Naive thymus-derived CD8-positive, alpha-beta T cell (primary cell): ENCODE results near the gene GABBR1. TPM values are rescaled to one million over a fixed set of nuclear protein-coding genes. Genes with fewer than 3 reads are reported as not detected.

Experiments
- ATAC-seq, 2 donors: fragments of 150-1000 bp; cut with Tn5 transposase in 1 of 2; sonication (Bioruptor Pico), chemical (Tn5 transposase) in 1 of 2; 1 replicate in 1 of 2; 2 replicates in 1 of 2; pipeline ENCODE4 v1.10.0; 2021; ENCODE audit warnings: mild to moderate bottlenecking in 2 of 2, moderate library complexity in 2 of 2
- POLR2A ChIA-PET: fragments of 350-600 bp; sonication (Branson Sonifier 250); formaldehyde crosslinking; loops from one replicate; lab custom pipeline; 2021; ENCODE audit warnings: antibody characterized with exemption; lab: Charles Lee
- DNase-seq, 10 donors: peaks; one replicate each; pipeline versions ENCODE4 v3.0.0 to v3.0.0-alpha.2; 2020 to 2022
- H3K27ac Mint-ChIP-seq, 10 donors: one replicate each; pipeline ENCODE4 v1.8.0; 2020 to 2022; ENCODE audit warnings: mild to moderate bottlenecking in 10 of 10, mixed read lengths in 10 of 10, moderate library complexity in 4 of 10, inconsistent platforms in 1 of 10
- H3K27me3 Mint-ChIP-seq, 5 donors: one replicate each; pipeline ENCODE4 v1.8.0; 2021 to 2022; ENCODE audit warnings: mixed read lengths in 5 of 5
- H3K36me3 Mint-ChIP-seq, 3 donors: one replicate each; pipeline ENCODE4 v1.8.0; 2020 to 2022; ENCODE audit warnings: mixed read lengths in 3 of 3, mild to moderate bottlenecking in 2 of 3, inconsistent platforms in 1 of 3
- H3K4me1 Mint-ChIP-seq, 4 donors: one replicate each; pipeline ENCODE4 v1.8.0; 2021 to 2022; ENCODE audit warnings: mixed read lengths in 4 of 4
- H3K4me3 Mint-ChIP-seq, 10 donors: one replicate each; pipeline ENCODE4 v1.8.0; 2020 to 2022; ENCODE audit warnings: mild to moderate bottlenecking in 10 of 10, mixed read lengths in 10 of 10, moderate library complexity in 6 of 10, inconsistent platforms in 1 of 10
- H3K9me3 Mint-ChIP-seq, 9 donors: one replicate each; pipeline ENCODE4 v1.8.0; 2020 to 2022; ENCODE audit warnings: mixed read lengths in 9 of 9, mild to moderate bottlenecking in 3 of 9, inconsistent platforms in 1 of 9, moderate library complexity in 1 of 9
- polyA plus RNA-seq, 3 donors: library from polyadenylated mRNA; unstranded; fragments of 300-500 nt; fragmentation: Illumina TruSeq; gene quantifications; one replicate each; pipeline ENCODE4 v1.2.3, GENCODE V29; 2021
- total RNA-seq, 8 experiments: library from RNA in 2 of 8; stranded (reverse) in 2 of 8; gene quantifications; one replicate each; pipeline ENCODE4 v1.2.3 and lab custom pipeline; 2021 to 2026

The GABBR1 gene
- total and polyA plus RNA-seq, 5 experiments from 2014 or later = 0.46 to 36.4 (median 0.92) TPM

DNA sequence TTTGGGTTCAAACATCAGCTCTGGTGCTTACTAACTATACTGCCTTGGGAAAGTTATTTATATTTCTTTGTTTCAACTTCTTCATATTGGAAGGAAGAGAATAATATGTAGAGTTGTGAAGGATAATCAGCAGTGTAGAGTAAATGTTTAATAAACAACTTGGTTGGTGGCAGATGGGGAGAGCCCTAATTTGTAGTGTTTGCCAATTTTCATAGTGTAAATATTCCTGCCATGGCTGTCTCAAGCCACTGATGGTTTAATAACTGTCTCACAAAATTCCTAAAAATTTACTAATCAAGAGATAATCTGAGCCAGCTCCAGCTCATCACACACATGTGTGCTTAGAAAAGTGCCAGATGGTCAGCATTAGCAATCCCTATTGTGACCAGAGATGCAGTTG lies 48.2 kb downstream of the GABBR1 start, which contains the start of gene OR2H2:
Gene OR2H2 (plus strand): TSS at position 301 of the 400 bp plus-strand sequence. CDS start 2,824 bp downstream, outside the sequence.
- no peak within 1 kb of the TSS for H3K27ac Mint-ChIP-seq
- H3K4me1 Mint-ChIP-seq = peaks cover 0 to 6% (median 0%) of the 10 kb centered on the region in 4 donors
- peaks cover 26 to 51% (median 41%) of the 10 kb centered on the region in 5 donors for H3K27me3 Mint-ChIP-seq
- H3K36me3 Mint-ChIP-seq = peaks cover 0 to 3% (median 0%) of the 10 kb centered on the region in 3 donors
- no peaks in the 10 kb centered on the region for H3K9me3 Mint-ChIP-seq
- ATAC-seq (no peak), DNase-seq (no peak)
- no peak within 1 kb of the TSS for H3K4me3 Mint-ChIP-seq
- POLR2A ChIA-PET = no interaction called here

DNA sequence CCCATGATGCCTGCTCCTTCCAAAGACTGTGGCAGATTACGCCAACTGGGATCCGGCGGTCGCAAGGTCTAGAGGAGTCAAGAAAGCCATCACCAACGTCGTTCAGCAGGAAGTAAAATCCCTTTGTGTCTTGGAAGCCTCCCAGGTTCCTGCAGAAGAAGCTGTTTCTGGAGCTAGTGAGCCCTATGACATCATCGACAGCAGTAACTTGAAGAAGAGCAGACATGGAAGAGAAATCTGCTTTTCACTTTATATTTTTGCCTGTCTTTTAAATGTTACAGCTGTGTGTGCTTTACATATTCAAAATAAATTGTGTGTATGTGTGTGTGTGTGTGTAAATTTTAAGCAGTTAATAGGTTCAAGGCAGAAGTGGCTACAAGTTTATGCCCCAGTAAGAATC lies 55.4 kb downstream of the GABBR1 start:
- Mint-ChIP-seq H3K36me3 (peaks cover 0 to 4% (median 0%) of the 10 kb centered on the region in 3 donors), H3K27ac (no peak overlapping the region), H3K27me3 (peaks cover 24 to 54% (median 52%) of the 10 kb centered on the region in 5 donors), H3K4me3 (no peak overlapping the region), H3K9me3 (no peaks in the 10 kb centered on the region), H3K4me1 (no peaks in the 10 kb centered on the region)
- ATAC-seq = no peak
- POLR2A ChIA-PET = no interaction called here
- DNase-seq = no peak

DNA sequence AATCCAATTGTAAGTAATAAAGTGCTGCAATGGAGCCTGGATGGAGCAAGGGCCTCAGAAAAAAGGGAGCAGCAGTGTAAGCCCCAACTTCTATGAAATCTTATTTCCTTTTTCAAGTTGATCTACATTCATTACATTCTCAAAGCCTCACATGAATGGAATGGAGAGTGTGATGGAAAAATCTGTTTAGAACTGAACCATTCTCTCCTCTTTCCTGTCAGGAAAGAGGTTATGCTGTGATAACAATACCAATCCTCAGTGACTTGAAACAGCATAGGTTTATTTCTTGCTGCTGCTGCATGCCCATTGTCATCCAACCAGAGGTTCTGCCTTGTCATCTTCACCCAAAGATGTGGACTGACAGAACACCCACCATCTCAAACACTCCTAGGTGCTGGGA lies 56.9 kb downstream of the GABBR1 start:
- peaks cover 0 to 4% (median 0%) of the 10 kb centered on the region in 3 donors for H3K36me3 Mint-ChIP-seq
- no peaks in the 10 kb centered on the region for H3K9me3 Mint-ChIP-seq
- POLR2A ChIA-PET = no interaction called here
- no peak for DNase-seq
- no peak overlapping the region for H3K27ac Mint-ChIP-seq
- H3K4me3 Mint-ChIP-seq = no peak overlapping the region
- H3K27me3 Mint-ChIP-seq = peaks cover 28 to 67% (median 56%) of the 10 kb centered on the region in 5 donors
- no peak for ATAC-seq
- no peaks in the 10 kb centered on the region for H3K4me1 Mint-ChIP-seq

GRCh38 chr6:29567991-29568390 lies 65.0 kb downstream of the GABBR1 start:
- DNase-seq (no peak), ATAC-seq (no peak)
- H3K27ac Mint-ChIP-seq = no peak overlapping the region
- no peaks in the 10 kb centered on the region for H3K9me3 Mint-ChIP-seq
- peaks cover 2 to 10% (median 6%) of the 10 kb centered on the region in 4 donors for H3K4me1 Mint-ChIP-seq
- POLR2A ChIA-PET = no interaction called here
- H3K36me3 Mint-ChIP-seq = peaks cover 0 to 2% (median 0%) of the 10 kb centered on the region in 3 donors
- peaks cover 32 to 59% (median 47%) of the 10 kb centered on the region in 5 donors for H3K27me3 Mint-ChIP-seq
- no peak overlapping the region for H3K4me3 Mint-ChIP-seq

DNA sequence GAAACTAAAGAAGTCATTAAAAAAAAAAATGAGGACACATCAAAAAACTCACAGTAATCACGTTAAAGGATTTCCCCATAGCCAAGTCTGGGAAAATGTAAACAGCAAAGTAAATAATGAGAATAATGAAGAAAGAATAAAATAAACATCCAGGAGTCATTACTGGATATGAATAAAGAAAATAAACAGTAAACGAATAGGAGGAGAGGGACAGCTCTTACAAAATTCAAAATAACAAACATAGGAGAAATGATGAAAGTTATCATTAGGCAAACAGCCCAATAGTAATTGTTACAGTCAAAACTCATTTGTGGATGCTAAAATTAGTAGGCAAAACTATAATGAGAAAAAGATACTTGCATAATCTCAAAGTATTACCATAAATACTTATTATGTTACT lies 65.4 kb downstream of the GABBR1 start:
- POLR2A ChIA-PET = no interaction called here
- H3K9me3 Mint-ChIP-seq = no peaks in the 10 kb centered on the region
- H3K36me3 Mint-ChIP-seq = peaks cover 0 to 2% (median 0%) of the 10 kb centered on the region in 3 donors
- peaks cover 2 to 10% (median 6%) of the 10 kb centered on the region in 4 donors for H3K4me1 Mint-ChIP-seq
- H3K27ac Mint-ChIP-seq = no peak overlapping the region
- ATAC-seq (no peak), DNase-seq (no peak)
- H3K4me3 Mint-ChIP-seq = no peak overlapping the region
- H3K27me3 Mint-ChIP-seq = peaks cover 32 to 64% (median 50%) of the 10 kb centered on the region in 5 donors

DNA sequence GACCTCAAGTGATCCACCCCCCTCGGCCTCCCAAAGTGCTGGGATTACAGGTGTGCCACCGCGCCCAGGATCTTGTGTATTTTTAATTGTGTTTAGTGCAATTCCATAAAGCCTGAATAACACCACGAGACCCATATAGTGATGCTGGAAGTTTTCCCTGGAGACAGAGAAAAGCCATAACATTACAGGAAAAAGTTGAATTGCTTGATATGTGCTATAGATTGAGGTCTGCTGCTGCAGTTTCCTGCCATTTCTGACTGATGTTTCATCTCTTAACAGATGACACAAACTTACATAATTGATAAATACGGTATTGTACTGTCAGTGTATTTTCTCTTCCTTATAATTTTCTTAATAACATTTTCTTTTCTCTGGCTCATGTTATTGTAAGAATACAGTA lies 66.1 kb downstream of the GABBR1 start:
- no peaks in the 10 kb centered on the region for H3K9me3 Mint-ChIP-seq
- H3K4me1 Mint-ChIP-seq = peaks cover 2 to 10% (median 6%) of the 10 kb centered on the region in 4 donors
- H3K36me3 Mint-ChIP-seq = peaks cover 0 to 2% (median 0%) of the 10 kb centered on the region in 3 donors
- peak overlapping the region in 1 of 10 donors; percentile 14 for H3K27ac Mint-ChIP-seq
- peaks cover 28 to 61% (median 48%) of the 10 kb centered on the region in 5 donors for H3K27me3 Mint-ChIP-seq
- DNase-seq (no peak), ATAC-seq (no peak)
- H3K4me3 Mint-ChIP-seq = no peak overlapping the region
- POLR2A ChIA-PET = no interaction called here

DNA sequence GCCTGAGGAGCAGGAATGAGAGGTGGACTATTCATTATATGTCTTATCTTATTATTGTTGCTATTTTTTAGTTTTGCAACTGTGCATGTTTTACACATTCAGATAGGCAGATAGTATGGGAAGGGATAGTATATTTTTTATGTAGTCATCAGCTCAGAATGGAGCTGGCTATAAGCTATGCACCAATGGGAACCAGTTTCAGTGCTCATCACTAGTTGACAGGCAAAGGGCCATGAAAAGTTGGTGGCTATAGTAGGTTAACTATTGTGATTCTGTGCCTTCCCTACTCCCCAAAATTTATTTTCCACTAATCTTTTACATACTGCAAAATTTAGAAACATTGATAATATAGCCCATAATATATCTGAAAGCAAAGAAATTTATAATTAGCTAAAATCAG lies 68.1 kb downstream of the GABBR1 start:
- Mint-ChIP-seq H3K27me3 (peaks cover 32 to 60% (median 48%) of the 10 kb centered on the region in 5 donors), H3K9me3 (no peaks in the 10 kb centered on the region), H3K36me3 (peaks cover 0 to 2% (median 0%) of the 10 kb centered on the region in 3 donors), H3K4me1 (peaks cover 2 to 10% (median 6%) of the 10 kb centered on the region in 4 donors), H3K4me3 (no peak overlapping the region), H3K27ac (no peak overlapping the region)
- POLR2A ChIA-PET = no interaction called here
- DNase-seq (no peak), ATAC-seq (no peak)

DNA sequence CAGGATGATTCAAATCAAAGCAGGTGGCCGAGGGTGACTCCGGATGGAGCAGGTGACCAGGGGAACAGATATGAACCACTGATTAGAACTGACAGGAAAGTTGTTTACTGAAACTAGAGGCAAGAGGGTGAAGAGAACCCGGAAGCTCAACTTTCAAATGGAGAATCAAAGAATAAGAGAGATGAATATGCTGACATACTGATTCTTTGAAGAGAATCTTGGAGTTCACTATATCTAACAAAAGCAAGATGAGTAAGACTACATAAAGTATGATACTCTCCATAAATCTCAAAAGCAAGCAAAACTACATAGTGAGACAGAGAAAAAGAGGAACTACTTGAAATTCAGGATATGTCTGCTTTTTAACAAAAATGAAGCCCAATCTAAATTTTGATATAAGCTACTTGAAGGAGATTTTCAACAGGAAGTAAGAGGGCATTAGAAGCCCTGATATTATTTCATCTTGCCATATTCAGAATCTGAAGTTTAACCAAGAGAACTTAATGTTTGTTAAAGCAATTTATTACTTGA lies 69.5 kb downstream of the GABBR1 start:
- H3K9me3 Mint-ChIP-seq = no peaks in the 10 kb centered on the region
- H3K36me3 Mint-ChIP-seq = peaks cover 0 to 2% (median 0%) of the 10 kb centered on the region in 3 donors
- H3K27ac Mint-ChIP-seq = no peak overlapping the region
- DNase-seq (no peak), ATAC-seq (no peak)
- peaks cover 38 to 71% (median 52%) of the 10 kb centered on the region in 5 donors for H3K27me3 Mint-ChIP-seq
- H3K4me1 Mint-ChIP-seq = peaks cover 2 to 10% (median 6%) of the 10 kb centered on the region in 4 donors
- POLR2A ChIA-PET = no interaction called here
- H3K4me3 Mint-ChIP-seq = no peak overlapping the region

DNA sequence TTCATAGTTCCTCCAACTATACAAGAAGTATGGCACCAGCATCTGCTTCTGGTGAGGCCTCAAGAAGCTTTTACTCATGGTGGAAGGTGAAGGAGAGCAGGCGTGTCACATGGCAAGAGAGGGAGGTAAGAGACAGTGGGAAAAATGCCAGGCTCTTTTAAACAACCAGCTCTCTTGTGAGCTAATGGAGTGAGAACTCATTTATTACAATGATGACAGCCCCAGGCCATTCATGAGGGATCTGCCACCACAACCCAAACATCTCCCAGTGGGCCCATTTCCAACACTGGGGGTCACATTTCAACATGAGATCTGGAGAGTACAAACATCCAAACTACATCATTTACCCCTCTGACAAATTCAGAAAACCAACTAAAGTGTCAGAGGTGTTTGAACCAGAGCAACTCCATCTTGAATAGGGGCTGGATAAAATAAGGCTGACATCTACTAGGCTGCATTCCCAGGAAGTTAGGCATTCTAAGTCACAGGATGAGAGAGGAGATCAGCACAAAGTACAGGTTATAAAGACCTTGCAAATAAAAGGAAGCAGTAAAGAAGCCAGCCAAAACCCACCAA lies 71.3 kb downstream of the GABBR1 start:
- no peak for ATAC-seq
- peaks cover 32 to 66% (median 46%) of the 10 kb centered on the region in 5 donors for H3K27me3 Mint-ChIP-seq
- POLR2A ChIA-PET = interaction anchor here (0.6 kb wide), 1 partner anchor 1949 kb away, joined by 3 read pairs; no protein-coding TSS in a partner anchor

GRCh38 chr6:29561091-29561490 lies 71.9 kb downstream of the GABBR1 start:
- DNase-seq = no peak
- Mint-ChIP-seq H3K36me3 (no peaks in the 10 kb centered on the region), H3K27ac (no peak overlapping the region), H3K4me3 (no peak overlapping the region), H3K4me1 (peaks cover 2 to 9% (median 6%) of the 10 kb centered on the region in 4 donors), H3K9me3 (no peaks in the 10 kb centered on the region), H3K27me3 (peaks cover 36 to 69% (median 48%) of the 10 kb centered on the region in 5 donors)
- no peak for ATAC-seq
- POLR2A ChIA-PET = interaction anchor here (0.5 to 0.6 kb wide), 2 partner anchors 711 to 1949 kb away, joined by 3 read pairs; no protein-coding TSS in a partner anchor

More for the DNA sequence above, 71.3 kb downstream of the GABBR1 start:
- no peak overlapping the region for H3K4me3 Mint-ChIP-seq
- no peak overlapping the region for H3K27ac Mint-ChIP-seq
- no peaks in the 10 kb centered on the region for H3K36me3 Mint-ChIP-seq
- no peaks in the 10 kb centered on the region for H3K9me3 Mint-ChIP-seq
- no peak for DNase-seq
- peaks cover 2 to 9% (median 6%) of the 10 kb centered on the region in 4 donors for H3K4me1 Mint-ChIP-seq

GRCh38 chr6:29559524-29560287 lies 73.3 kb downstream of the GABBR1 start, which contains the start of gene UBD:
UBD (minus strand) TSS chr6:29559732; CDS start chr6:29559701, 31 bp downstream.
- Mint-ChIP-seq H3K4me3 (no peak within 1 kb of the TSS), H3K27ac (no peak within 1 kb of the TSS), H3K9me3 (no peaks in the 10 kb centered on the region), H3K36me3 (peaks cover 0 to under 1% (median 0%) of the 10 kb centered on the region in 3 donors), H3K27me3 (peaks cover 37 to 82% (median 52%) of the 10 kb centered on the region in 5 donors), H3K4me1 (peaks cover 2 to 9% (median 6%) of the 10 kb centered on the region in 4 donors)
- ATAC-seq = no peak
- POLR2A ChIA-PET = no interaction called here
- no peak for DNase-seq

DNA sequence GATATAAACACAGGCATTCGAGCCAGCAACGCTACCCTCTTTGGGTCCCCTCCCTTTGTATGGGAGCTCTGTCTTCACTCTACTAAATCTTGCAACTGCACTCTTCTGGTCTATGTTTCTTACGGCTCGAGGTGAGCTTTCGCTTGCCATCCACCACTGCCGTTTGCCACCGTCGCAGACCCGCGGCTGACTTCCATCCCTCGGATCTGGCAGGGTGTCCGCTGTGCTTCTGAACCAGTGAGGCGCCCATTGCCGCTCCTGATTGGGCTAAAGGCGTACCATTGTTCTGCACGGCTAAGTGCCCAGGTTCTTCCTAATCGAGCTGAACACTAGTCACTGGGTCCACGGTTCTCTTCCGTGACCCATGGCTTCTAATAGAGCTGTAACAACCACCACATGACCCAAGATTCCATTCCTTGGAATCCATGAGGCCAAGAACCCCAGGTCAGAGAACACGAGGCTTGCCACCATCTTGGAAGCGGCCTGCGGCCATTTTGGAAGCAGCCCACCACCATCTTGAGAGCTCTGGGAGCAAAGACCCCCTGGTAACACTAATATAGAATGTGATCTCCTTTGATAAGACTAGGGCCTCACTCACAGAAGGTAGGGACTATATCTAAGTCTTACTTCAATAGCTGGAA lies 74.4 kb downstream of the GABBR1 start:
- Mint-ChIP-seq H3K36me3 (peaks cover 0 to 4% (median 0%) of the 10 kb centered on the region in 3 donors), H3K4me3 (no peak overlapping the region), H3K27me3 (peaks cover 42 to 94% (median 63%) of the 10 kb centered on the region in 5 donors), H3K27ac (no peak overlapping the region), H3K9me3 (no peaks in the 10 kb centered on the region), H3K4me1 (peaks cover 3 to 12% (median 11%) of the 10 kb centered on the region in 4 donors)
- DNase-seq = no peak
- no peak for ATAC-seq
- POLR2A ChIA-PET = no interaction called here
